PFSK-1 (cell line): ENCODE results near the gene GPR37L1.

Experiments used
- FOXP2 ChIP-seq: optimal IDR thresholded peaks from 2 replicates; pipeline ENCODE3; 2011; ENCODE audit warnings: borderline replicate concordance, control low read depth, inconsistent platforms; ENCODE audit not compliant: insufficient read depth; ENCODE audit errors: extremely low read length, extremely low read depth
- POLR2AphosphoS5 ChIP-seq: IDR thresholded peaks from 2 replicates; pipeline ENCODE4 v1.6.1; 2012; ENCODE audit warnings: low read depth, mild to moderate bottlenecking, control low read depth, low read length, moderate library complexity
- REST ChIP-seq, 2 experiments: IDR thresholded peaks; 2 replicates each; pipeline versions ENCODE4 v1.6.1 to v1.8.0; 2011 to 2012; ENCODE audit warnings: low read depth in 2 of 2, low read length in 2 of 2, control low read depth in 1 of 2, inconsistent platforms in 1 of 2, mild to moderate bottlenecking in 1 of 2, moderate library complexity in 1 of 2; ENCODE audit not compliant: insufficient read depth in 1 of 2
- SIN3A ChIP-seq: IDR thresholded peaks from 2 replicates; pipeline ENCODE4 v1.6.1; 2012; ENCODE audit warnings: mild to moderate bottlenecking, low read length, moderate library complexity, borderline replicate concordance; ENCODE audit not compliant: insufficient read depth
- TAF1 ChIP-seq: IDR thresholded peaks from 2 replicates; pipeline ENCODE4 v1.6.1; 2012; ENCODE audit warnings: low read length, control low read depth, borderline replicate concordance; ENCODE audit not compliant: insufficient read depth

The GPR37L1 gene

GRCh38 chr1:202162047-202162417 lies 39.3 kb downstream of the GPR37L1 start:
- TF ChIP-seq FOXP2, result no peak
- no peak for TF ChIP-seq REST (IDR thresholded peaks at IDR 0.05; ENCODE audit: insufficient read depth in 1 of 2, low read depth in 2 of 2, low read length in 2 of 2)
- no peak for TF ChIP-seq SIN3A
- no peak for TF ChIP-seq TAF1
- no peak for TF ChIP-seq POLR2AphosphoS5

GRCh38 chr1:202162418-202163280 lies 39.9 kb downstream of the GPR37L1 start:
- no peak for TF ChIP-seq POLR2AphosphoS5
- TF ChIP-seq SIN3A, result no peak
- no peak for TF ChIP-seq REST (IDR thresholded peaks at IDR 0.05; ENCODE audit: insufficient read depth in 1 of 2, low read depth in 2 of 2, low read length in 2 of 2)
- no peak for TF ChIP-seq FOXP2
- TF ChIP-seq TAF1, result no peak

GRCh38 chr1:202163281-202164270 lies 40.9 kb downstream of the GPR37L1 start:
- no peak for TF ChIP-seq POLR2AphosphoS5
- TF ChIP-seq SIN3A, result no peak
- TF ChIP-seq TAF1, result no peak
- no peak for TF ChIP-seq FOXP2
- no peak for TF ChIP-seq REST (IDR thresholded peaks at IDR 0.05; ENCODE audit: insufficient read depth in 1 of 2, low read depth in 2 of 2, low read length in 2 of 2)

- no peak for TF ChIP-seq REST (IDR thresholded peaks at IDR 0.05; ENCODE audit: insufficient read depth in 1 of 2, low read depth in 2 of 2, low read length in 2 of 2)
- no peak for TF ChIP-seq SIN3A
- TF ChIP-seq TAF1, result no peak
- no peak for TF ChIP-seq FOXP2
- no peak for TF ChIP-seq POLR2AphosphoS5
These were observed 41.7 kb downstream of the GPR37L1 start for GRCh38 chr1:202164271-202165037.
